Mucosa of stomach (tissue), 1 donor: ENCODE measurements around the gene LCP1.

Experiments
- H3K27me3 ChIP-seq: one replicate; pipeline ENCODE4 v1.7.0; 2013; ENCODE audit warnings: mild to moderate bottlenecking, low read length; ENCODE audit not compliant: control insufficient read depth, insufficient read depth
- H3K36me3 ChIP-seq: one replicate; pipeline ENCODE4 v1.7.0; 2013; ENCODE audit warnings: low read length; ENCODE audit not compliant: control insufficient read depth, insufficient read depth
- H3K4me1 ChIP-seq: one replicate; pipeline ENCODE4 v1.7.0; 2013; ENCODE audit warnings: mild to moderate bottlenecking, low read length; ENCODE audit not compliant: control insufficient read depth, insufficient read depth
- H3K4me3 ChIP-seq: one replicate; pipeline ENCODE4 v1.7.0; 2013; ENCODE audit warnings: low read length
- H3K9ac ChIP-seq: one replicate; pipeline ENCODE4 v1.7.0; 2013; ENCODE audit warnings: mild to moderate bottlenecking, low read length, moderate library complexity
- H3K9me3 ChIP-seq: one replicate; pipeline ENCODE4 v1.7.0; 2013; ENCODE audit warnings: mild to moderate bottlenecking, low read length, moderate library complexity; ENCODE audit not compliant: control insufficient read depth
- donor health status: Pancreatic carcinoma.

LCP1 gene

GRCh38 chr13:46101484-46102254 is 80.3 kb downstream of the LCP1 start:
- H3K4me3 ChIP-seq: no peak overlapping the region
- H3K9ac ChIP-seq: no peak overlapping the region
- no peaks in the 10 kb centered on the region for H3K9me3 ChIP-seq

GRCh38 chr13:46101002-46101401 is 81.0 kb downstream of the LCP1 start:
- no peak overlapping the region for H3K4me3 ChIP-seq
- H3K9ac ChIP-seq: no peak overlapping the region

More at GRCh38 chr13:46101484-46102254, 80.3 kb downstream of the LCP1 start:
- Histone ChIP-seq H3K4me1 (no peaks in the 10 kb centered on the region), H3K27me3 (no peaks in the 10 kb centered on the region), H3K36me3 (no peaks in the 10 kb centered on the region)

GRCh38 chr13:46100191-46100815 is 81.7 kb downstream of the LCP1 start:
- Histone ChIP-seq H3K4me3 (no peak overlapping the region), H3K4me1 (no peaks in the 10 kb centered on the region), H3K9ac (no peak overlapping the region), H3K9me3 (no peaks in the 10 kb centered on the region), H3K36me3 (no peaks in the 10 kb centered on the region), H3K27me3 (no peaks in the 10 kb centered on the region)

More at GRCh38 chr13:46101002-46101401, 81.0 kb downstream of the LCP1 start:
- Histone ChIP-seq H3K9me3 (no peaks in the 10 kb centered on the region), H3K36me3 (no peaks in the 10 kb centered on the region), H3K4me1 (no peaks in the 10 kb centered on the region), H3K27me3 (no peaks in the 10 kb centered on the region)

GRCh38 chr13:46097663-46098062 is 84.3 kb downstream of the LCP1 start:
- Histone ChIP-seq H3K4me1 (no peaks in the 10 kb centered on the region), H3K9me3 (no peaks in the 10 kb centered on the region), H3K4me3 (no peak overlapping the region), H3K36me3 (no peaks in the 10 kb centered on the region), H3K9ac (no peak overlapping the region), H3K27me3 (no peaks in the 10 kb centered on the region)

- H3K36me3 ChIP-seq: no peaks in the 10 kb centered on the region
- H3K4me1 ChIP-seq: no peaks in the 10 kb centered on the region
- no peak overlapping the region for H3K4me3 ChIP-seq
- no peak overlapping the region for H3K9ac ChIP-seq
- H3K9me3 ChIP-seq: no peaks in the 10 kb centered on the region
- no peaks in the 10 kb centered on the region for H3K27me3 ChIP-seq
Observed at GRCh38 chr13:46097015-46097414, 85.0 kb downstream of the LCP1 start.

- no peaks in the 10 kb centered on the region for H3K9me3 ChIP-seq
- H3K4me3 ChIP-seq: no peak overlapping the region
- H3K9ac ChIP-seq: no peak overlapping the region
- H3K27me3 ChIP-seq: no peaks in the 10 kb centered on the region
- H3K36me3 ChIP-seq: no peaks in the 10 kb centered on the region
- no peaks in the 10 kb centered on the region for H3K4me1 ChIP-seq
Observed at GRCh38 chr13:46094478-46094877, 87.5 kb downstream of the LCP1 start.

GRCh38 chr13:46088821-46089562 is 93.0 kb downstream of the LCP1 start:
- H3K9ac ChIP-seq: no peak overlapping the region
- H3K4me1 ChIP-seq: no peaks in the 10 kb centered on the region
- no peaks in the 10 kb centered on the region for H3K27me3 ChIP-seq
- H3K9me3 ChIP-seq: no peaks in the 10 kb centered on the region
- no peak overlapping the region for H3K4me3 ChIP-seq
- H3K36me3 ChIP-seq: no peaks in the 10 kb centered on the region

- no peaks in the 10 kb centered on the region for H3K9me3 ChIP-seq
- no peaks in the 10 kb centered on the region for H3K27me3 ChIP-seq
- no peaks in the 10 kb centered on the region for H3K4me1 ChIP-seq
- no peak overlapping the region for H3K9ac ChIP-seq
- no peaks in the 10 kb centered on the region for H3K36me3 ChIP-seq
- no peak overlapping the region for H3K4me3 ChIP-seq
Observed at GRCh38 chr13:46087481-46087880, 94.5 kb downstream of the LCP1 start.

GRCh38 chr13:46086985-46087384 is 95.0 kb downstream of the LCP1 start:
- H3K4me3 ChIP-seq: no peak overlapping the region
- no peaks in the 10 kb centered on the region for H3K9me3 ChIP-seq

GRCh38 chr13:46086421-46086922 is 95.5 kb downstream of the LCP1 start:
- no peak overlapping the region for H3K4me3 ChIP-seq
- no peaks in the 10 kb centered on the region for H3K36me3 ChIP-seq
- H3K27me3 ChIP-seq: no peaks in the 10 kb centered on the region
- no peaks in the 10 kb centered on the region for H3K4me1 ChIP-seq
- no peak overlapping the region for H3K9ac ChIP-seq
- H3K9me3 ChIP-seq: no peaks in the 10 kb centered on the region

More at GRCh38 chr13:46086985-46087384, 95.0 kb downstream of the LCP1 start:
- Histone ChIP-seq H3K9ac (no peak overlapping the region), H3K36me3 (no peaks in the 10 kb centered on the region), H3K4me1 (no peaks in the 10 kb centered on the region), H3K27me3 (no peaks in the 10 kb centered on the region)

GRCh38 chr13:46085737-46086136 is 96.2 kb downstream of the LCP1 start:
- Histone ChIP-seq H3K4me1 (no peaks in the 10 kb centered on the region), H3K9ac (no peak overlapping the region), H3K4me3 (no peak overlapping the region), H3K36me3 (no peaks in the 10 kb centered on the region), H3K9me3 (no peaks in the 10 kb centered on the region), H3K27me3 (no peaks in the 10 kb centered on the region)

- H3K4me3 ChIP-seq: no peak overlapping the region
- no peaks in the 10 kb centered on the region for H3K36me3 ChIP-seq
- H3K4me1 ChIP-seq: no peaks in the 10 kb centered on the region
- no peaks in the 10 kb centered on the region for H3K9me3 ChIP-seq
- no peaks in the 10 kb centered on the region for H3K27me3 ChIP-seq
- H3K9ac ChIP-seq: no peak overlapping the region
Observed at GRCh38 chr13:46082324-46082723, 99.7 kb downstream of the LCP1 start.
